Stimulated activated CD4-positive, alpha-beta T cell treated with anti-CD3 and anti-CD28 coated beads, Interleukin-4, amount 100 ng/mL, for 4 hours (primary cell): ENCODE data around the gene LHFPL2.

Experiments
- DNase-seq, 2 experiments: peaks; one replicate each; pipeline ENCODE4 v3.0.0-alpha.2; 2020

LHFPL2 gene

GRCh38 chr5:78563621-78564020 is 85.0 kb downstream of the LHFPL2 start:
- DNase-seq = no peak

- no peak for DNase-seq
These were observed 85.8 kb downstream of the LHFPL2 start for GRCh38 chr5:78562714-78563330.

- DNase-seq = no peak
These were observed 86.6 kb downstream of the LHFPL2 start for GRCh38 chr5:78562001-78562400.

GRCh38 chr5:78561261-78561660 is 87.3 kb downstream of the LHFPL2 start:
- DNase-seq = no peak

GRCh38 chr5:78560000-78560855 is 88.3 kb downstream of the LHFPL2 start:
- DNase-seq = no peak

- no peak for DNase-seq
These were observed 91.0 kb downstream of the LHFPL2 start for GRCh38 chr5:78557601-78558000.

GRCh38 chr5:78555870-78556269 is 92.7 kb downstream of the LHFPL2 start:
- DNase-seq = no peak

- DNase-seq = no peak
These were observed 93.9 kb downstream of the LHFPL2 start for GRCh38 chr5:78554670-78555069.

GRCh38 chr5:78553580-78554353 is 94.8 kb downstream of the LHFPL2 start:
- no peak for DNase-seq

- DNase-seq = no peak
These were observed 95.7 kb downstream of the LHFPL2 start for GRCh38 chr5:78552729-78553342.

GRCh38 chr5:78550891-78551290 is 97.7 kb downstream of the LHFPL2 start:
- no peak for DNase-seq

- no peak for DNase-seq
These were observed 99.5 kb downstream of the LHFPL2 start for GRCh38 chr5:78549043-78549442.

GRCh38 chr5:78547731-78548615 is 100.6 kb downstream of the LHFPL2 start:
- DNase-seq = no peak

GRCh38 chr5:78547183-78547582 is 101.4 kb downstream of the LHFPL2 start:
- no peak for DNase-seq

- DNase-seq = no peak
These were observed 102.1 kb downstream of the LHFPL2 start for GRCh38 chr5:78546276-78546996.

- DNase-seq = no peak
These were observed 103.2 kb downstream of the LHFPL2 start for GRCh38 chr5:78545406-78545805.

GRCh38 chr5:78544561-78545201 is 103.9 kb downstream of the LHFPL2 start:
- DNase-seq = no peak

GRCh38 chr5:78543916-78544315 is 104.7 kb downstream of the LHFPL2 start:
- no peak for DNase-seq

GRCh38 chr5:78543292-78543691 is 105.3 kb downstream of the LHFPL2 start:
- DNase-seq = no peak

- DNase-seq = no peak
These were observed 106.2 kb downstream of the LHFPL2 start for GRCh38 chr5:78542321-78542840.
